HEK293 (cell line): Measurements from ENCODE around the gene KRT5.

Source experiments
- CTCF ChIA-PET: fragments of 350-600 bp; formaldehyde crosslinking; extraction: SDS; loops from one replicate; lab custom pipeline; 2021; ENCODE audit warnings: antibody characterized with exemption; lab: Yijun Ruan, JAX
- POLR2A ChIA-PET: fragments of 300-600 bp; formaldehyde crosslinking; extraction: SDS; loops from one replicate; lab custom pipeline; 2020; ENCODE audit warnings: antibody characterized with exemption, inconsistent platforms; lab: Yijun Ruan, JAX
- H3K27ac ChIP-seq: fragments of 200-500 bp; sonication (Bioruptor generic); 2 replicates; pipeline ENCODE4 v1.5.1; 2014; ENCODE audit warnings: low read depth, low read length, control low read depth, inconsistent platforms; ENCODE audit errors: extremely low read depth
- H3K36me3 ChIP-seq, 2 experiments: fragments of 200-500 bp in 1 of 2; sonication (Bioruptor generic) in 1 of 2; 1 replicate in 1 of 2; 2 replicates in 1 of 2; pipeline ENCODE4 v1.5.1; 2014 to 2017; ENCODE audit warnings: inconsistent platforms in 2 of 2, low read length in 2 of 2; ENCODE audit not compliant: control insufficient read depth in 2 of 2, insufficient read depth in 1 of 2
- H3K4me1 ChIP-seq: fragments of 200-500 bp; sonication (Bioruptor generic); 2 replicates; pipeline ENCODE4 v1.5.1; 2014; ENCODE audit warnings: mild to moderate bottlenecking, low read length, inconsistent platforms; ENCODE audit not compliant: control insufficient read depth, insufficient read depth
- H3K4me3 ChIP-seq: 2 replicates; pipeline ENCODE4 v1.5.1; 2011; ENCODE audit warnings: low read depth, mild to moderate bottlenecking, control low read depth, low read length, moderate library complexity
- H3K9me3 ChIP-seq: fragments of 200-500 bp; sonication (Bioruptor generic); 2 replicates; pipeline ENCODE4 v1.5.1; 2014; ENCODE audit warnings: low read depth, low read length, inconsistent platforms; ENCODE audit not compliant: control insufficient read depth, insufficient read depth
- BCL6B ChIP-seq: fragments of 450-650 bp; formaldehyde crosslinking; IDR thresholded peaks from 2 replicates; pipeline ENCODE4 v1.5.1; 2017; ENCODE audit warnings: missing biosample characterization, missing genetic modification characterization
- CTCF ChIP-seq: fragments of 450-650 bp; formaldehyde crosslinking; IDR thresholded peaks from 2 replicates; pipeline ENCODE4 v1.5.1; 2016; ENCODE audit warnings: missing biosample characterization, missing genetic modification characterization
- FEZF1 ChIP-seq: fragments of 450-650 bp; formaldehyde crosslinking; IDR thresholded peaks from 2 replicates; pipeline ENCODE4 v1.5.1; 2016; ENCODE audit warnings: missing biosample characterization, missing genetic modification characterization
- KLF16 ChIP-seq: fragments of 450-650 bp; formaldehyde crosslinking; IDR thresholded peaks from 2 replicates; pipeline ENCODE4 v1.5.1; 2017; ENCODE audit warnings: missing biosample characterization, missing genetic modification characterization
- MEIS1 ChIP-seq: sonication (generic); formaldehyde crosslinking; IDR thresholded peaks from 2 replicates; pipeline ENCODE4 v1.8.1; 2022; ENCODE audit warnings: missing genetic modification reagents, mild to moderate bottlenecking, borderline replicate concordance
- PATZ1 ChIP-seq: fragments of 450-650 bp; formaldehyde crosslinking; IDR thresholded peaks from 2 replicates; pipeline ENCODE4 v1.5.1; 2016; ENCODE audit warnings: missing biosample characterization, missing genetic modification characterization
- PRDM10 ChIP-seq: fragments of 450-650 bp; formaldehyde crosslinking; IDR thresholded peaks from 2 replicates; pipeline ENCODE4 v1.5.1; 2016; ENCODE audit warnings: missing biosample characterization, missing genetic modification characterization
- TCF7L2 ChIP-seq: IDR thresholded peaks from 2 replicates; pipeline ENCODE4 v1.6.1; 2011; ENCODE audit warnings: low read depth, mild to moderate bottlenecking, inconsistent platforms, low read length, moderate library complexity, borderline replicate concordance
- ZIC2 ChIP-seq: fragments of 450-650 bp; formaldehyde crosslinking; IDR thresholded peaks from 2 replicates; pipeline ENCODE4 v1.5.1; 2016; ENCODE audit warnings: missing biosample characterization, missing genetic modification characterization
- ZNF140 ChIP-seq: fragments of 450-650 bp; formaldehyde crosslinking; IDR thresholded peaks from 2 replicates; pipeline ENCODE4 v1.5.1; 2016; ENCODE audit warnings: missing biosample characterization, missing genetic modification characterization
- ZNF175 ChIP-seq: fragments of 450-650 bp; formaldehyde crosslinking; IDR thresholded peaks from 2 replicates; pipeline ENCODE4 v1.5.1; 2016; ENCODE audit warnings: missing biosample characterization, missing genetic modification characterization
- ZNF19 ChIP-seq: fragments of 450-650 bp; formaldehyde crosslinking; IDR thresholded peaks from 2 replicates; pipeline ENCODE4; 2016; ENCODE audit warnings: missing biosample characterization, missing genetic modification characterization, low read depth
- ZNF221 ChIP-seq: fragments of 450-650 bp; formaldehyde crosslinking; IDR thresholded peaks from 2 replicates; pipeline ENCODE4 v1.5.1; 2017; ENCODE audit warnings: missing biosample characterization, missing genetic modification characterization, borderline replicate concordance
- ZNF239 ChIP-seq: fragments of 450-650 bp; formaldehyde crosslinking; IDR thresholded peaks from 2 replicates; pipeline ENCODE4 v1.5.1; 2016; ENCODE audit warnings: missing biosample characterization, missing genetic modification characterization
- ZNF354C ChIP-seq: fragments of 450-650 bp; formaldehyde crosslinking; IDR thresholded peaks from 2 replicates; pipeline ENCODE4 v1.5.1; 2016; ENCODE audit warnings: missing biosample characterization, missing genetic modification characterization, low read depth, borderline replicate concordance
- ZNF433 ChIP-seq: fragments of 450-650 bp; formaldehyde crosslinking; IDR thresholded peaks from 2 replicates; pipeline ENCODE4 v1.5.1; 2016; ENCODE audit warnings: missing biosample characterization, missing genetic modification characterization, low read depth
- ZNF510 ChIP-seq: fragments of 450-650 bp; formaldehyde crosslinking; IDR thresholded peaks from 2 replicates; pipeline ENCODE4 v1.5.1; 2018; ENCODE audit warnings: mild to moderate bottlenecking, missing genetic modification characterization, missing biosample characterization; ENCODE audit not compliant: insufficient replicate concordance
- ZNF571 ChIP-seq: fragments of 450-650 bp; formaldehyde crosslinking; IDR thresholded peaks from 2 replicates; pipeline ENCODE4 v1.5.0; 2017; ENCODE audit warnings: missing biosample characterization, missing genetic modification characterization
- ZNF677 ChIP-seq: fragments of 450-650 bp; IDR thresholded peaks from 2 replicates; pipeline ENCODE4 v1.5.0; 2018; ENCODE audit warnings: missing biosample characterization, mild to moderate bottlenecking, missing genetic modification characterization, moderate library complexity
- ZNF692 ChIP-seq: fragments of 450-650 bp; formaldehyde crosslinking; IDR thresholded peaks from 2 replicates; pipeline ENCODE4 v1.5.1; 2016; ENCODE audit warnings: missing biosample characterization, missing genetic modification characterization
- ZNF747 ChIP-seq: fragments of 450-650 bp; formaldehyde crosslinking; IDR thresholded peaks from 2 replicates; pipeline ENCODE4 v1.5.1; 2016; ENCODE audit warnings: missing biosample characterization, missing genetic modification characterization
- ZNF776 ChIP-seq: fragments of 450-650 bp; formaldehyde crosslinking; IDR thresholded peaks from 2 replicates; pipeline ENCODE4 v1.5.0; 2017; ENCODE audit warnings: missing biosample characterization, missing genetic modification characterization, borderline replicate concordance
- ZNF792 ChIP-seq: fragments of 450-650 bp; formaldehyde crosslinking; IDR thresholded peaks from 2 replicates; pipeline ENCODE4 v1.5.1; 2016; ENCODE audit warnings: missing biosample characterization, missing genetic modification characterization
- TF ChIP-seq, protein P1 (sequence below): fragments of 450-650 bp; formaldehyde crosslinking; IDR thresholded peaks from 2 replicates; pipeline ENCODE4 v1.5.1; 2016; ENCODE audit warnings: missing biosample characterization, missing genetic modification characterization

The KRT5 gene

GRCh38 chr12:52539083-52539820, 19.1 kb upstream of the KRT5 start (continued):
- no peak for TF ChIP-seq ZIC2 (tag by site-specific recombination)
- TF ChIP-seq ZNF510 (tag by site-specific recombination): no peak
- TF ChIP-seq CTCF (tag by site-specific recombination): no peak
- TF ChIP-seq FEZF1 (tag by site-specific recombination): no peak
- TF ChIP-seq ZNF692: peak; percentile 27; the same call in 1 of the 2 replicates
- peak; percentile 58; the same call in 1 of the 2 replicates for TF ChIP-seq BCL6B
- no peak for TF ChIP-seq ZNF175 (tag by site-specific recombination)
- TF ChIP-seq ZNF354C: no peak

DNA sequence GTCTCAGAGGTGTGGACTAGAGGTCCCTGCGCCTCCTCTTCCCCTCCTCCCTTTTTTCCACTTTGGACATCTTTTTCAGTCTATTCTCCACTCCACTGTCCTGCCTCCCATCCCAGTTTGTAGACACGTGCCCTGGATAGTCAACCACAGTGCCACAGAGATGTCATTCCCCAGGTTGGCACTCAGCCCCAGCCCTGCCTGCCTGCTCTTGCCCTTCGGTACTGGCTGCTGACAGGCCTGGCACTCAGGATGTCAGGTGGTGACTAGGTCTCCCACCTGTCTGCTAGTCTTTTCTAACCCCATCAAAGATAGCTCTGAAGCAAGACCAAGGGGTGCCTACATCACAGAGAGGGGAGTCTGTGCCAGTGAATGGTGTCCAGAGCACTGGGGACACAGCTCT, 16.9 kb upstream of the KRT5 start:
- ChIA-PET CTCF (interaction anchor here (0.6 to 1.4 kb wide), 4 partner anchors 25 to 918 kb away, joined by 3 to 6 read pairs (median 3); no protein-coding TSS in a partner anchor), POLR2A (no interaction called here)
- Histone ChIP-seq H3K4me1 (peaks cover 19% of the 10 kb centered on the region), H3K36me3 (no peaks in the 10 kb centered on the region), H3K4me3 (no peak overlapping the region), H3K27ac (no peak overlapping the region), H3K9me3 (no peaks in the 10 kb centered on the region)
- TF ChIP-seq ZNF140 (no peak), TCF7L2 (no peak), ZNF433 (no peak), MEIS1 (CRISPR knock-in tag) (no peak), ZNF677 (tag by site-specific recombination) (no peak), ZNF19 (no peak), PATZ1 (tag by site-specific recombination) (no peak), ZNF747 (tag by site-specific recombination) (no peak), PRDM10 (tag by site-specific recombination) (no peak), ZNF792 (tag by site-specific recombination) (no peak), ZNF221 (no peak), ZNF239 (tag by site-specific recombination) (no peak), ZNF571 (tag by site-specific recombination) (no peak), KLF16 (tag by site-specific recombination) (no peak), ZNF776 (no peak)
- TF ChIP-seq, protein P1, sequence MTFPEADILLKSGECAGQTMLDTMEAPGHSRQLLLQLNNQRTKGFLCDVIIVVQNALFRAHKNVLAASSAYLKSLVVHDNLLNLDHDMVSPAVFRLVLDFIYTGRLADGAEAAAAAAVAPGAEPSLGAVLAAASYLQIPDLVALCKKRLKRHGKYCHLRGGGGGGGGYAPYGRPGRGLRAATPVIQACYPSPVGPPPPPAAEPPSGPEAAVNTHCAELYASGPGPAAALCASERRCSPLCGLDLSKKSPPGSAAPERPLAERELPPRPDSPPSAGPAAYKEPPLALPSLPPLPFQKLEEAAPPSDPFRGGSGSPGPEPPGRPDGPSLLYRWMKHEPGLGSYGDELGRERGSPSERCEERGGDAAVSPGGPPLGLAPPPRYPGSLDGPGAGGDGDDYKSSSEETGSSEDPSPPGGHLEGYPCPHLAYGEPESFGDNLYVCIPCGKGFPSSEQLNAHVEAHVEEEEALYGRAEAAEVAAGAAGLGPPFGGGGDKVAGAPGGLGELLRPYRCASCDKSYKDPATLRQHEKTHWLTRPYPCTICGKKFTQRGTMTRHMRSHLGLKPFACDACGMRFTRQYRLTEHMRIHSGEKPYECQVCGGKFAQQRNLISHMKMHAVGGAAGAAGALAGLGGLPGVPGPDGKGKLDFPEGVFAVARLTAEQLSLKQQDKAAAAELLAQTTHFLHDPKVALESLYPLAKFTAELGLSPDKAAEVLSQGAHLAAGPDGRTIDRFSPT (tag by site-specific recombination): no peak
